Astrocyte (in vitro differentiated cells and primary cell): ENCODE results near the gene PRKCE. TPM values are rescaled to one million over a fixed set of nuclear protein-coding genes. Genes with fewer than 3 reads are reported as not detected.
A peak's percentile ranks its signal among the peaks of the same experiment; 100 is the strongest.

Experiments used
- DNase-seq: peaks from one replicate; pipeline ENCODE4 v3.0.0-alpha.2; 2010; ENCODE audit warnings: low read depth
- FAIRE-seq: peaks from 2 replicates; lab custom pipeline; 2011; peaks lifted over from hg19 to GRCh38; lab: Jason Lieb, UNC
- H2AFZ ChIP-seq: 2 replicates; pipeline ENCODE4 v1.6.0; 2012; ENCODE audit warnings: low read depth, low read length, inconsistent platforms
- H3K27ac ChIP-seq: 2 replicates; pipeline ENCODE4 v1.5.1; 2011; ENCODE audit warnings: low read depth, low read length, inconsistent platforms
- H3K27me3 ChIP-seq: 2 replicates; pipeline ENCODE4 v1.6.0; 2011; ENCODE audit warnings: low read length, inconsistent platforms; ENCODE audit not compliant: insufficient read depth
- H3K36me3 ChIP-seq: 2 replicates; pipeline ENCODE4 v1.5.1; 2011; ENCODE audit warnings: low read length, inconsistent platforms; ENCODE audit not compliant: insufficient read depth
- H3K4me1 ChIP-seq: 2 replicates; pipeline ENCODE4 v1.5.1; 2011; ENCODE audit warnings: low read length, inconsistent platforms; ENCODE audit not compliant: insufficient read depth
- H3K4me2 ChIP-seq: 2 replicates; pipeline ENCODE4 v1.6.0; 2012; ENCODE audit warnings: low read length, inconsistent platforms
- H3K4me3 ChIP-seq: 2 replicates; pipeline ENCODE4 v1.5.1; 2011; ENCODE audit warnings: low read depth, mild to moderate bottlenecking, low read length, inconsistent platforms; ENCODE audit not compliant: insufficient read depth
- H3K79me2 ChIP-seq: 2 replicates; pipeline ENCODE4 v1.6.0; 2012; ENCODE audit warnings: mild to moderate bottlenecking, low read length, inconsistent platforms; ENCODE audit not compliant: insufficient read depth
- H3K9ac ChIP-seq: 2 replicates; pipeline ENCODE4 v1.6.0; 2012; ENCODE audit warnings: mild to moderate bottlenecking, low read length, inconsistent platforms
- H3K9me3 ChIP-seq: 2 replicates; pipeline ENCODE4 v1.5.1; 2012; ENCODE audit warnings: low read depth, mild to moderate bottlenecking, low read length, inconsistent platforms; ENCODE audit not compliant: insufficient read depth
- H4K20me1 ChIP-seq: 2 replicates; pipeline ENCODE4 v1.6.0; 2012; ENCODE audit warnings: low read length, inconsistent platforms; ENCODE audit not compliant: insufficient read depth
- H3K27ac Mint-ChIP-seq: one replicate; pipeline ENCODE4 v1.8.0; 2021; ENCODE audit warnings: mild to moderate bottlenecking, mixed read lengths; ENCODE audit not compliant: unreplicated experiment
- H3K27me3 Mint-ChIP-seq: one replicate; pipeline ENCODE4 v1.8.0; 2021; ENCODE audit warnings: low read depth, mixed read lengths; ENCODE audit not compliant: unreplicated experiment
- H3K36me3 Mint-ChIP-seq: one replicate; pipeline ENCODE4 v1.8.0; 2021; ENCODE audit warnings: low read depth, mixed read lengths; ENCODE audit not compliant: unreplicated experiment
- H3K4me1 Mint-ChIP-seq: one replicate; pipeline ENCODE4 v1.8.0; 2021; ENCODE audit warnings: low read depth, mixed read lengths; ENCODE audit not compliant: unreplicated experiment
- H3K4me3 Mint-ChIP-seq: one replicate; pipeline ENCODE4 v1.8.0; 2021; ENCODE audit warnings: mild to moderate bottlenecking, moderate library complexity, mixed read lengths; ENCODE audit not compliant: unreplicated experiment
- H3K9me3 Mint-ChIP-seq: one replicate; pipeline ENCODE4 v1.8.0; 2021; ENCODE audit warnings: mild to moderate bottlenecking, mixed read lengths; ENCODE audit not compliant: unreplicated experiment
- CTCF ChIP-seq: IDR thresholded peaks from 2 replicates; pipeline ENCODE4 v1.5.1; 2011; ENCODE audit warnings: low read depth, mild to moderate bottlenecking, inconsistent platforms, low read length, moderate library complexity; ENCODE audit not compliant: insufficient read depth
- EZH2 ChIP-seq: IDR thresholded peaks from 2 replicates; pipeline ENCODE4 v1.6.1; 2012; ENCODE audit warnings: mild to moderate bottlenecking, low read length, inconsistent platforms; ENCODE audit not compliant: insufficient read depth
- total RNA-seq: library from RNA; stranded (reverse); gene quantifications from 2 replicates; pipeline ENCODE4 v1.2.1, GENCODE V29; 2021

Gene PRKCE
- total RNA-seq, 1 donor from 2014 or later: 12.8 TPM

DNA sequence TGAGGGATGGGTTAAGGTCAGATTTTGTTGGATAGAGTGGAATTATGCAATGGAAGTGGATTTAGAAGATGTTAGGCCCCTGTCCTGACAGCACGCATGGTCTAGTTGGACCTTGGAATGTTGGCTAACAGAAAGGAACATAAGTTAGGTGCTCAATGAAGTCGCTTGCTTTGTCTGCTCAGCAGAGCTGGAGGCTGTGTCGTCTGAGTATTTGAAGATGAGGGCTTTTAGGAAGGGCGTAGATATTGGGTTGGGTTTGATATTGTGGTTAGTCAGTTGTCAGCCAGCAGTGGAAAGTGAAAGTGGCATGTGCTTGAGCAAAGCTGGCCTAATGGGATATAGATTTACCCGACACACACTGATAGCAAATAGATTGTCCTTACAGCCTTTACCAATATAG, 239.3 kb downstream of the PRKCE start:
- Histone ChIP-seq H4K20me1 (peaks cover 11% of the 10 kb centered on the region), H3K79me2 (no peaks in the 10 kb centered on the region), H3K4me1 (peaks cover 9% of the 10 kb centered on the region), H3K27me3 (no peaks in the 10 kb centered on the region), H3K27ac (no peak overlapping the region), H3K4me2 (no peak overlapping the region), H3K9ac (no peak overlapping the region), H3K4me3 (no peak overlapping the region), H3K9me3 (no peaks in the 10 kb centered on the region), H2AFZ (no peak overlapping the region), H3K36me3 (no peaks in the 10 kb centered on the region)
- DNase-seq (no peak), FAIRE-seq (no peak)
- no peak overlapping the region for H3K27ac Mint-ChIP-seq
- peaks cover 9% of the 10 kb centered on the region for H3K27me3 Mint-ChIP-seq
- H3K9me3 Mint-ChIP-seq: no peaks in the 10 kb centered on the region
- H3K4me3 Mint-ChIP-seq: no peak overlapping the region
- no peaks in the 10 kb centered on the region for H3K36me3 Mint-ChIP-seq
- peaks cover 3% of the 10 kb centered on the region for H3K4me1 Mint-ChIP-seq
- TF ChIP-seq EZH2: no peak
- TF ChIP-seq CTCF: no peak

DNA sequence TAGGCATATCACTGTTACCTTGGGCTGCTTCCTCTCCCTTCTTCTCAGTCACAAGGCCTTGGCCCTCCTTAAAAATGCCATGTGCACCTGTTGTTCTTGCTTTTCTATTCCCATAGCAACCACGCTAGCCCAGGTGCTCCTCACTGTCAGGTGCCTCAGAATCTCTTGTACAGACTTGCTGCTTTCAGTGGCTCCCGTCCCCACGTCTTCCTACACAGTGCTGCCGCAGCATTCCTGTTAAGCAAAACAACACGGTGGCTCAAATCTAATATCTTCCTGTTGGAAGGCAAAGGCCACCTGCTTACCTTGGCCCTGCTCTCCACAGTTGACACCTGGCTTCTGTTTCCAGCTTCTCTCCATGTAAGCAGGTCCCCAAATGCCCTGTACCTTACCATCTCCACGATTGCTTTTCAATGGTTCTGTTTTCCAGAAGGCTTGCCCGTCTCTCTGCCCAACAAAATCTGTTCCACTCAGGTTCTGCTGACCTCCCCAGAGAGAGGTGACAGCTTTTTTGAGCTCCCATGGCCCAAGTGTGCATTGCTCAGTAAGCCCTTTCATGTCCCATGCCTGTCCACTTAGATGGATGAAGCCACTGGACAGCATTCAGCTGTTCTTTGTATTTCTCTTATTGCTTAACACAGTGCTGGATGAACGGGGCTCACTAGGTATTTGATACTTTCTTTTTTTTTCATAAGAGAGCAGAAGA, 240.4 kb downstream of the PRKCE start:
- peaks cover 9% of the 10 kb centered on the region for H3K27me3 Mint-ChIP-seq
- H4K20me1 ChIP-seq: peaks cover 6% of the 10 kb centered on the region
- no peak overlapping the region for H3K27ac Mint-ChIP-seq

More for the DNA sequence above, 240.4 kb downstream of the PRKCE start:
- TF ChIP-seq EZH2: no peak
- TF ChIP-seq CTCF: no peak
- H3K4me1 ChIP-seq: peaks cover 10% of the 10 kb centered on the region
- Mint-ChIP-seq H3K9me3 (no peaks in the 10 kb centered on the region), H3K4me3 (no peak overlapping the region), H3K36me3 (no peaks in the 10 kb centered on the region), H3K4me1 (no peaks in the 10 kb centered on the region)
- peak; percentile 30 for DNase-seq
- H3K27me3 ChIP-seq: no peaks in the 10 kb centered on the region
- H3K9ac ChIP-seq: no peak overlapping the region
- H3K9me3 ChIP-seq: no peaks in the 10 kb centered on the region
- no peak overlapping the region for H3K4me3 ChIP-seq
- H2AFZ ChIP-seq: no peak overlapping the region
- no peak overlapping the region for H3K27ac ChIP-seq
- H3K4me2 ChIP-seq: no peak overlapping the region
- no peaks in the 10 kb centered on the region for H3K36me3 ChIP-seq
- no peak for FAIRE-seq
- H3K79me2 ChIP-seq: no peaks in the 10 kb centered on the region
